Measurements from ENCODE around the gene SPATA33. TPM values are rescaled to one million over a fixed set of nuclear protein-coding genes. Genes with fewer than 3 reads are reported as not detected.
A peak's percentile ranks its signal among the peaks of the same experiment; 100 is the strongest.

The SPATA33 gene
- total RNA-seq, 1 donor from 2014 or later: 42.6 TPM

DNA sequence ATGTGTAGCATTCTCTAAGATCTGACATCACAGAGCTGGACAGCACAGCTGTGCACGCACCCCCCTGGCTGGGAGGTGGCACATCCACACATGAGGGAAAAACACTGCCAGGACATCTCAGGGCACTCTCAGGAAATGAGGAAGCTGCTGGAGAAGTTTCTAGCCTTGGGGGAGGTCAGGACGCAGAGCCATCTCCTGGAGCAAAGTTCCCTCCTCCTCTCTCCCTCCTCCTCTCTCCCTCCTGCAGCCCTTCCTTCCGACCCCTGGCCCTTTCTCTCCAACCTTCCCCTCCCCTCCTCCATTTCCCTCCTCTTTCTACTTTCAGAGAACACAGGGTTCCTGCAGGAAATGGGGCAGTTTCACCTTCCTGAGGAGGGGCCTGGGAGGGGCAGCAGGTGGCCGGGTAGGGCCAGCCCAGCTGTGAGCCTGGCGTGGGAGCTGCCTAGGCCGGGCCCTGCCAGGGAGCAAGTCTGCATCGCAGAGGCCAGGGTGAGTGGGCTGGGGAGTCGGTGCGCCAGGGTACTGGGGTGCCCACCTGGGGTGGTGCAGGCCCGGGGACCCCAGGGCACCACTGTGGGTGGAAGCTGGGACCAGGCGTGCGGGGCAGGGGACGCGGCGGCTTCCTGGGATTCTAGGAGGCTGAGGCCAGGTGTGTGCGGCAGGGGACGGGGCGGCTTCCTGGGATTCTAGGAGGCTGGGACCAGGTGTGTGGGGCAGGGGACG, 44.2 kb upstream of the SPATA33 start, which contains the start of gene DPEP1:
TSS of gene DPEP1 (plus strand) at position 412 of the 723 bp plus-strand sequence. CDS start 16,769 bp downstream, outside the sequence.
- Mint-ChIP-seq H3K4me3 (no peak within 1 kb of the TSS), H3K9me3 (no peaks in the 10 kb centered on the region), H3K27me3 (ENCODE audit: low read depth) (no peaks in the 10 kb centered on the region), H3K27ac (ENCODE audit: unreplicated experiment) (peak within 1 kb of the TSS; percentile 85), H3K4me1 (peaks cover 16% of the 10 kb centered on the region), H3K36me3 (ENCODE audit: low read depth) (no peaks in the 10 kb centered on the region)
- DNase-seq (ENCODE audit: low read depth, low spot score): no peak
- TF ChIP-seq, protein P1, sequence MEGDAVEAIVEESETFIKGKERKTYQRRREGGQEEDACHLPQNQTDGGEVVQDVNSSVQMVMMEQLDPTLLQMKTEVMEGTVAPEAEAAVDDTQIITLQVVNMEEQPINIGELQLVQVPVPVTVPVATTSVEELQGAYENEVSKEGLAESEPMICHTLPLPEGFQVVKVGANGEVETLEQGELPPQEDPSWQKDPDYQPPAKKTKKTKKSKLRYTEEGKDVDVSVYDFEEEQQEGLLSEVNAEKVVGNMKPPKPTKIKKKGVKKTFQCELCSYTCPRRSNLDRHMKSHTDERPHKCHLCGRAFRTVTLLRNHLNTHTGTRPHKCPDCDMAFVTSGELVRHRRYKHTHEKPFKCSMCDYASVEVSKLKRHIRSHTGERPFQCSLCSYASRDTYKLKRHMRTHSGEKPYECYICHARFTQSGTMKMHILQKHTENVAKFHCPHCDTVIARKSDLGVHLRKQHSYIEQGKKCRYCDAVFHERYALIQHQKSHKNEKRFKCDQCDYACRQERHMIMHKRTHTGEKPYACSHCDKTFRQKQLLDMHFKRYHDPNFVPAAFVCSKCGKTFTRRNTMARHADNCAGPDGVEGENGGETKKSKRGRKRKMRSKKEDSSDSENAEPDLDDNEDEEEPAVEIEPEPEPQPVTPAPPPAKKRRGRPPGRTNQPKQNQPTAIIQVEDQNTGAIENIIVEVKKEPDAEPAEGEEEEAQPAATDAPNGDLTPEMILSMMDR (conservative IDR thresholded peaks at IDR 0.05): no peak

DNA sequence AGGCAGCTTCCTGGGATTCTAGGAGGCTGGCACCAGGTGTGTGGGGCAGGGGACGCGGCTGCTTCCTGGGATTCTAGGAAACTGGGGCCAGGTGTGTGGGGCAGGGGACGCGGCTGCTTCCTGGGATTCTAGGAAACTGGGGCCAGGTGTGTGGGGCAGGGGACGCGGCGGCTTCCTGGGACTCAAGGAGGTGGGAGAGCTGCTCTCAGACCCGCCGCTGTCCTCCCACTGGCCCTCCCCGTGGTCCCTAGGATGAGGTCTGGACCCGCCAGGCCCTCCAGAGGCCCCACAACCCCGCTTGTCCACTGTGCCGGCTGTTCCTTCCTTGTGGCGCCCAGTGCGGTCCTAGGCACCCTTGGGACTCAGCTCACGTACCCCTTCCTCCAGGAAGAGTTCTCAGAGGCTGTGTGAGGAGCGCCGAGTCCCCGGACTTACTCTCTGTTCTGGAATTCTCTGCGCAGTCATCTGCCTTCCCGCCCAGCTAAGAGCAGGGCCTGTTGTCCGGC, 43.6 kb upstream of the SPATA33 start:
- no peak overlapping the region for H3K4me3 Mint-ChIP-seq
- H3K4me1 Mint-ChIP-seq: peaks cover 16% of the 10 kb centered on the region
- no peak overlapping the region for H3K27ac Mint-ChIP-seq (ENCODE audit: unreplicated experiment)

DNA sequence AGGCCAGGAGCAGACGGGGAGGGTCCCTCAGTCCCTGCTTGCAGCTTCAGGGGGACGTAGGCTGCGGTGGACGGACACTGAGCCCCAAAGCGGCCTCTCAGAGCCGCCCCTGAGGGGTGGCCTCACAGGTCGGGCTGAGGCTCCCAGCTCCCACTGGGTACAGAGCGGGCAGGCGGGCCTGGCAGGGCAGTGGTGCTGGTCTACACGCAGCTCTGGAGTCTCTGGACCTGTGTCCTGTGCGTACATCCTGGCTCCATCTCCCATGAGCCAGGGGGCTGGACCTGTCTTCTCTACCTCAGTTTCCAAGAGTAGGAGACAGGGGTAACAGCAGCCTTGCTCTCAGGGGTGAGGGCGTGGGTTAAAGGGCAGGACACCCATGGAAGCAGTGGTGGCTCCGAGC, 42.5 kb upstream of the SPATA33 start:
- Mint-ChIP-seq H3K4me1 (peaks cover 16% of the 10 kb centered on the region), H3K27me3 (ENCODE audit: low read depth) (no peaks in the 10 kb centered on the region), H3K4me3 (no peak overlapping the region), H3K36me3 (ENCODE audit: low read depth) (no peaks in the 10 kb centered on the region), H3K9me3 (no peaks in the 10 kb centered on the region), H3K27ac (ENCODE audit: unreplicated experiment) (no peak overlapping the region)
- TF ChIP-seq, protein P1 (conservative IDR thresholded peaks at IDR 0.05): no peak
- DNase-seq (ENCODE audit: low read depth, low spot score): no peak

More for the DNA sequence above, 43.6 kb upstream of the SPATA33 start:
- H3K36me3 Mint-ChIP-seq (ENCODE audit: low read depth): no peaks in the 10 kb centered on the region
- no peaks in the 10 kb centered on the region for H3K27me3 Mint-ChIP-seq (ENCODE audit: low read depth)
- no peak for DNase-seq (ENCODE audit: low read depth, low spot score)
- no peaks in the 10 kb centered on the region for H3K9me3 Mint-ChIP-seq
- TF ChIP-seq, protein P1 (conservative IDR thresholded peaks at IDR 0.05): no peak

DNA sequence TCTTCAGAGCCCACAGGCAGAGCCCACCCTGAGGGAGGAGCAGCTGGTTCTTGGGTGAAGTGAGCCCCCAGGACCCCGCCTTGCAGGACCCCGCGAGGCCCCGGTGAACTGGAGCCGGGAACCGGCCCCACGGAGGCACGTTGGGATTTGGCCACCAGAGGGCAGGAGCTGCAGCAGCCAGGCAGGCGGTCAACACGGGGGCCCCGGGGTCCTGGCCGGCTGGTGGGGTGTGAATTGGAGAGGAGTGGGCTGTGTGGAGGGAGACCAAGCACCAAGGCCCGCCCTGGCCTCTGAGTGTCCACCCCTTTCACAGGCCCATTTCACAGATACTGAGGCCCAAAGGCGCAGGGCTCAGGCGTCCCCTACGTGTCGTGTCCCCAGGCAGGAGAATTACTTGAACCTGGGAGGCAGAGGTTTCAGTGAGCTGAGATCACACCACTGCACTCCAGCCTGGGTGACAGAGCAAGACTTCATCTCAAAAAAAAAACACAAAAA, 42.0 kb upstream of the SPATA33 start:
- peaks cover 16% of the 10 kb centered on the region for H3K4me1 Mint-ChIP-seq
- no peak overlapping the region for H3K27ac Mint-ChIP-seq (ENCODE audit: unreplicated experiment)
- no peak overlapping the region for H3K4me3 Mint-ChIP-seq
- H3K9me3 Mint-ChIP-seq: no peaks in the 10 kb centered on the region
- no peaks in the 10 kb centered on the region for H3K27me3 Mint-ChIP-seq (ENCODE audit: low read depth)
- DNase-seq (ENCODE audit: low read depth, low spot score): peak; percentile 70
- no peaks in the 10 kb centered on the region for H3K36me3 Mint-ChIP-seq (ENCODE audit: low read depth)
- TF ChIP-seq, protein P1 (conservative IDR thresholded peaks at IDR 0.05): peak; percentile 73

DNA sequence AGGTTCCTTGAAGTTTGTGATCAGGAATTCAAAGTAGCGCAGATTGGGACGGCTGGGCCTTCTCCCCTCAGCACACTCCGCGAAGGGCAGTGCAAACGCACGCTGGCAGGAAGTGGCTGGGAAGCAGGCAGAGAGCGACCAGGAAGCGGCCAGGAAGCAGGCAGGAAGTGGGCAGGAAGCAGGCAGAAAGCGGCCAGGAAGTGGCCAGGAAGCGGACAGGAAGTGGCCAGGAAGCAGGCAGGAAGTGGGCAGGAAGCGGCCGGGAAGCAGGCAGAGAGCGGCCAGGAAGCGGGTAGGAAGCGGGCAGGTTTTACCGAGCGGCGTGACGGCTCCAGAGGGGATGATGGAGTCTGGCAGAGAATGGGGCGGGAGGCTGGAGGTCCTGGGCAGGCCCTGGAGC, 41.0 kb upstream of the SPATA33 start:
- TF ChIP-seq, protein P1 (conservative IDR thresholded peaks at IDR 0.05): no peak
- peaks cover 12% of the 10 kb centered on the region for H3K4me1 Mint-ChIP-seq
- no peaks in the 10 kb centered on the region for H3K27me3 Mint-ChIP-seq (ENCODE audit: low read depth)
- H3K36me3 Mint-ChIP-seq (ENCODE audit: low read depth): no peaks in the 10 kb centered on the region
- no peak for DNase-seq (ENCODE audit: low read depth, low spot score)
- no peak overlapping the region for H3K27ac Mint-ChIP-seq (ENCODE audit: unreplicated experiment)
- no peaks in the 10 kb centered on the region for H3K9me3 Mint-ChIP-seq
- no peak overlapping the region for H3K4me3 Mint-ChIP-seq
